Activated T-helper 1 cell treated with Interleukin-2 at 50 U/mL for 16 hours (primary cell): ENCODE data around the gene DONSON.
A peak's percentile ranks its signal among the peaks of the same experiment; 100 is the strongest.

ENCODE experiments used
- DNase-seq: peaks from one replicate; pipeline ENCODE4 v3.0.0-alpha.2; 2020; ENCODE audit warnings: low read depth

The DONSON gene

DNA sequence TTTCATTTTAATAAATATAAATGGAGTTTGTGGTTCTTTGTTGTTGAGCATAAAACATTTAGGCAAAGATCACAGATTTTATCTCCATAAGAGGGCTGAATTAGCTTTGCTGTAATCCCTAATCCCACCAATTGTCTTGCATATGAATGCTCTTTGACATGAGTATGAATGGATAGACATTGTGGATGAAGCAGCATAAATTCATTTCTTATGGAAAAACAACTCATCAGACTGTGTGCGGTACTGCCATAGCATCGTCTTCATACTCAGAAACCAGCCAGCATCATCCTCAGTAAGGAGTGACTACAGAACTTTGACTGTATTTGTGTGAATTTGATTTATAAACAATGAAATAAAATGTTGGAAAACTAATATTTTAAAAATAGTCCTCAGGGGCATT lies 26.1 kb downstream of the DONSON start:
- DNase-seq = no peak

DNA sequence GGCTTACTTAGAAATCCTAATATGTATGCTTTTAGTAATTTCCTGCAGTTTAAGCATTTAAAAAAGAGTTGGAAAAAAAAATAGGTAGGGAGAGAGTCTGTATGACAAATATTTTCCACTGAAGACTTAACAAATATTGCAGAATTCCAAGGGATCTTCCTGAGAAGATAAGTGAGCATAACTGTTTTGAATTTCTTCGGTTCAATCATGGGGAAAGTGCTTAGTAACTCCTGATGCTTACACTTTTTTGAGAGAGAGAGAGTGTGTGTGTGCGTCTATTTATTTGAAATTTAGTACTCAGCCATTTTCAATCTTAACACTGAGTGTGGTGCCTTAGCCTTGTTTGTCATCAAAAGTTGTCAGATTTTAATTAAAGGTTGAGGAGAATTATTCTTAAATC lies 27.1 kb downstream of the DONSON start:
- DNase-seq = no peak

DNA sequence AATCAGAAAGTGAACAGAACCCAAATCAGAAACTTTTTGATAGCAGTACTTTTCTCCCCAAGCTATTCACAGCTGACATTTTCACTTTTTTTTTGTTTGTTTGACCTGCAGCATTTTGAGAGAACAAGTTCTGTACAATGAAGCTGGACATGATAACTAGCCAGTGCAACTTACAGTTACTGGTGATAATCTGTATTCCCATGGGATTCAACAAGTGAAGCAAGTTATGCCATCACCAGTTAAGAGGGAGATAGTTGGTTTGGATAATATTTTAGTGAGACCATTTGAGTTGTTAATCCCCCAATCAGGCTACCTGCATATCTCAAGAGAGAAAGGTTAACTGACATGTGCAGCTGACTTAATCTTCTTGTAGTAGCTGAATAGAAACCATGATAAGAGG lies 27.5 kb downstream of the DONSON start:
- DNase-seq = no peak

DNA sequence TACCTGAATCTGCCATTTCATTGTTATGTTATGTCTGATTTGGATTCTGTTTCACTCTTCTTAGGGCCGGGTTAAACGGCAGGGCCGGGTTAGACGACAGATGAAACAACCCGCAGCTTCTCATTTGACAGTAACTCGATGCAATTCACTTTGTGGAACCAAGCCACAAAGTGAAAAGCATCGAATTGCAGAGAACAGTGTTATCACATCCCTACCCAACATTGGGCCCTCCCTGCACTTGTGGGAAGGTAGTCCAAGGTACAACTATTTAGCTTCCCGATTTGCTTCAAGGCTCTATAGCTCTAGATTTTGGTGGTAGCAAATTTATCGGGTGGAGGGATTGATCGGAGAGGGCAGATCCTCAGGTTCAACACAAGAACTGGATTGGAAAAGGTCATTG lies 28.7 kb downstream of the DONSON start:
- DNase-seq = no peak

DNA sequence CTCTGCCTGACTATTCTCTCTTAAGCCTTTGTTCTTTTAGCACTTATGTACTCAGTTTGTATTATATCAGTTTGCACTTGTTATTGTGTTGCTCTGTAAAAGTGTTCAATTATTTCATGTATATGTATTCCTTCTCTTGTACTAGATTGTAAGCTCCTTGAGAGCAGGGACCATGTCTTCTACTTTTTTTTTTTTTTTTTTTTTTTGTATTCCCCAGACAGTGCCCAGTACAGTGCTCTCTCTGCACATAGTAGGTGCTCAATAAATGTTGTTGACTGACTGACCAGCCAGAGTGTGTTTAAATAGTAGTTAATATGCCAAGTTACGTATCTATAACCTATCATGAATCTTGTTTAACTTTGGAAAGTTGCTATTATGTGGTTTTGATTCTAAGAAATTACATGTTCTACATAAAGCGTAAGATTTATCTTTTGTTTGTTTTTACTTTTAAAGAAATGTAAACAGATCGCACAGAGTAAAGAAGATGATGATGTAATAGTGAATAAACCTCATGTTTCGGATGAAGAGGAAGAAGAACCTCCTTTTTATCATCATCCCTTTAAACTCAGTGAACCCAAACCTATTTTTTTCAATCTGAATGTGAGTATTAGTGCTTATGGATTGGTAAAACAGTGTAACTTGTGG lies 29.6 kb downstream of the DONSON start:
- no peak for DNase-seq

GRCh38 chr21:33557447-33557846 lies 31.0 kb downstream of the DONSON start:
- no peak for DNase-seq

GRCh38 chr21:33554982-33555344 lies 33.5 kb downstream of the DONSON start:
- no peak for DNase-seq

GRCh38 chr21:33554236-33554981 lies 34.1 kb downstream of the DONSON start:
- no peak for DNase-seq

GRCh38 chr21:33552999-33553598 lies 35.4 kb downstream of the DONSON start:
- no peak for DNase-seq

- no peak for DNase-seq
Measured at GRCh38 chr21:33552093-33552998, 36.1 kb downstream of the DONSON start.

DNA sequence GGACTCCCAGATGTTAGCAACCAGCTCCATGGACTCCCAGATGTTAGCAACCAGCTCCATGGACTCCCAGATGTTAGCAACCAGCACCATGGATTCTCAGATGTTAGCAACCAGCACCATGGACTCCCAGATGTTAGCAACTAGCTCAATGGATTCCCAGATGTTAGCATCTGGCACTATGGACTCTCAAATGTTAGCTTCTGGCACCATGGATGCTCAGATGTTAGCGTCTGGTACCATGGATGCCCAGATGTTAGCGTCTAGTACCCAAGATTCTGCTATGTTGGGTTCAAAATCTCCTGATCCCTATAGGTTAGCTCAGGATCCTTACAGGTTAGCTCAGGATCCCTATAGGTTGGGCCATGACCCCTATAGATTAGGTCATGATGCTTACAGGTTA lies 36.8 kb downstream of the DONSON start:
- DNase-seq = no peak

- no peak for DNase-seq
Measured at GRCh38 chr21:33550772-33551660, 37.5 kb downstream of the DONSON start.

DNA sequence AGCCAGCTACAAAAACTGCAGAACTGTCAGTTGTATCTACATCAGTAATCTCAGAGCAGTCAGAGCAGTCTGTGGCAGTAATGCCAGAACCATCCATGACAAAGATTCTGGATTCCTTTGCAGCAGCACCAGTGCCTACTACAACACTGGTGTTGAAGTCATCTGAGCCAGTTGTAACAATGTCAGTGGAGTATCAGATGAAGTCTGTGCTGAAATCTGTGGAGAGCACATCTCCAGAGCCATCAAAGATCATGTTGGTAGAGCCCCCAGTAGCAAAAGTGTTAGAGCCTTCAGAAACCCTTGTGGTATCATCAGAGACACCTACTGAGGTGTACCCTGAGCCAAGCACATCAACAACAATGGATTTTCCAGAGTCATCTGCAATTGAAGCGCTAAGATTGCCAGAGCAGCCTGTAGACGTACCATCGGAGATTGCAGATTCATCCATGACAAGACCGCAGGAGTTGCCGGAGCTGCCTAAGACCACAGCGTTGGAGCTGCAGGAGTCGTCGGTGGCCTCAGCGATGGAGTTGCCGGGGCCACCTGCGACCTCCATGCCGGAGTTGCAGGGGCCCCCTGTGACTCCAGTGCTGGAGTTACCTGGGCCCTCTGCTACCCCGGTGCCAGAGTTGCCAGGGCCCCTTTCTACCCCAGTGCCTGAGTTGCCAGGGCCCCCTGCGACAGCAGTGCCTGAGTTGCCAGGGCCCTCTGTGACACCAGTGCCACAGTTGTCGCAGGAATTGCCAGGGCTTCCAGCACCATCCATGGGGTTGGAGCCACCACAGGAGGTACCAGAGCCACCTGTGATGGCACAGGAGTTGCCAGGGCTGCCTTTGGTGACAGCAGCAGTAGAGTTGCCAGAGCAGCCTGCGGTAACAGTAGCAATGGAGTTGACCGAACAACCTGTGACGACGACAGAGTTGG lies 38.4 kb downstream of the DONSON start:
- DNase-seq = no peak

DNA sequence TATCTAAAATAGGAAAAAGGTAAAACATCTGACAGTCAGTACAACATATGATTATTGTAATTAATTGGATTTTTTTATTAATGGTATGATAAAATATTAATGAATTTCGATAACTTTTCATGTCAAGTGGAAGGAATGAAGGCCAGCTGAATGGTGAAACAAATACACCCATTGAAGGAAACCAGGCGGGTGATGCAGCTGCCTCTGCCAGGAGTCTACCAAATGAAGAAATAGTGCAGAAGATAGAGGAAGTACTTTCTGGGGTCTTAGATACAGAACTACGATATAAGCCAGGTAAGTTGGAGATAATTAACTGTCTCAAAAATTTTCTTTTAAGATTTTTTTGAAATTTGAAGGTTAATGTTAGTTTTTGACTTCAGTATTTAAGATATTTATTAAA lies 42.4 kb downstream of the DONSON start:
- no peak for DNase-seq

- no peak for DNase-seq
Measured at GRCh38 chr21:33544451-33545195, 43.9 kb downstream of the DONSON start.

DNA sequence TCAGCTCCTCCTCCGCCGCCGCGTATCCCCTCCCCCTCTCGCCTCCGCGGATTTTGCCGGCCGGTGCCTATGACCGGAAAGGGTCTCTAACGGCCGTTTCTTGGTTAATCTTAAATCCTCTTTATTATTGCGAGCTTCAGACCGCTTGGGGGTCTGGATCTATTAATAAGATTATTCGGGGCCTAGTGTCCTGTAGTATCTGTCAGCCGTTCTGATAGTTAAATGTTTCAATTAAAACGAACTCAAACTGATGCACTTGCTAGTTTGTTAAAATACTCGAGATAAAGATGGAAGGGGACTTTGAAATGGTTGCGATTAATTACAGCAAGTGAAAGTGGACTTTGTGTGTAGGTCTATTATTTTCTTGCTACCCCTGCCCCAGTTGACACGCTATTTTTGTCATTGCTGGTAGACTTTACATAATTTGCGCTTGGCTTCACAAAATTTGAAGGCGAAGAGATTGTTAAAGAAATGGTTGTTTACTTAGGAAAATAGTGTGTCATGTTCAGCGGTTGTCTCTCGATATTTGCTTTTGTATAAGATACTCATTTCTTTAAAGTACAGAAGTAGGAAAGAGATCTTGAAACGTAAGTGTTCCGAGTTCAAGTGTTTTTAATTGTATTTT lies 44.9 kb downstream of the DONSON start:
- DNase-seq = peak; percentile 43

DNA sequence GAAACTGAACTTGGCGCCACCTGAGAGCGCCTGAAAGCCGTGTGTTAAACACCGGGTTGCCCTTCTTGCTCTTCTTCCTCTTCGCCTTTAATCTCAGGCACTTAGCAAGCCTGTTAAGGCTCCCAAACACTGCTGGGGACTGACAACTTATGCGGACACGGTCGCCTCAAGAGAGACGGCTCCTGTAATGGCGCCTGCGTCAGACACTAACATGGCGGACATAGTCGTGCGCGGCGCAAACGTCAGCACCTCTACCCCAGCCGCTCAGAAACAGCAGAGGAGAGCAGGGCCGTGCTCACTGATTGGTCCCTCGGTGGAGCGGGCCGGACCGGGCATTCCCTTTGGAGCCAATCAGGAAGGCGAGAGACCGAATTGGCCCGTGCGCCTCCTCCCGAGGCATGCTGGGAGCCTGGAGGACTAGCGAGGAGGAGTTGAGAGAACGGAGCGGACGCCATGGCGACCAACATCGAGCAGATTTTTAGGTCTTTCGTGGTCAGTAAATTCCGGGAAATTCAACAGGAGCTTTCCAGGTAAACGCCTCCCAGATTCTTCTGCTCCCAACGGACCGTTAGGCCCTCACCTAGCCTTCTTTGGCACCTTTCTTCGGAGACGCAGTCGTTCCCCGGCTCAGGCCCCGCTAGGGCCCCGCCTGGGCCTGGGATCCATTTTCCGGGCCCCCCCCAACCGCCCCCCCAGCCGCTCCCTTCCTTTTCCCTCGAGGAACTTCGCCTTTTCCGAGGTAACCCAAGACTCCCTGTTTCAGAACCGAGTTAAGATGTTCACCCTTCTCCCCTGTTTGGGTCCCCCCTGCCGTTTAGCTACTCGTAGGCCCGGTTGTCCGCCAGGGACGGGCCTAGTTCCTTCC lies 45.6 kb downstream of the DONSON start, which contains the start of gene SON:
Gene SON, plus strand, starts transcription at position 399 of the 865 bp plus-strand sequence. Its CDS starts 55 bp downstream, at position 454.
- peak; percentile 96 for DNase-seq
